Bronchial epithelial cell (primary cell): ENCODE measurements around the gene ZNF717. TPM values are rescaled to one million over a fixed set of nuclear protein-coding genes. Genes with fewer than 3 reads are reported as not detected.
A peak's percentile ranks its signal among the peaks of the same experiment; 100 is the strongest.

Experiments
- DNase-seq: peaks from one replicate; pipeline ENCODE4 v3.0.0-alpha.2; 2010; ENCODE audit warnings: low read depth
- FAIRE-seq: peaks from 2 replicates; lab custom pipeline; 2011; peaks lifted over from hg19 to GRCh38; lab: Jason Lieb, UNC
- H3K27me3 ChIP-seq: 2 replicates; pipeline ENCODE4 v1.5.1; 2011; ENCODE audit warnings: low read length; ENCODE audit not compliant: control insufficient read depth, insufficient read depth
- H3K36me3 ChIP-seq: 2 replicates; pipeline ENCODE4 v1.5.1; 2011; ENCODE audit warnings: low read length; ENCODE audit not compliant: control insufficient read depth, insufficient read depth
- H3K4me3 ChIP-seq: 2 replicates; pipeline ENCODE4 v1.5.1; 2011; ENCODE audit warnings: mild to moderate bottlenecking, low read depth, low read length, control low read depth
- total RNA-seq: library from RNA; depleted of rRNA; stranded (reverse); fragments of >200 nt; gene quantifications from 2 replicates; pipeline ENCODE4 v1.2.1, GENCODE V29; 2014
- TF ChIP-seq, protein P1 (sequence below): IDR thresholded peaks from 2 replicates; pipeline ENCODE4 v1.5.1; 2011; ENCODE audit warnings: mild to moderate bottlenecking, moderate library complexity, low read length, control low read depth, inconsistent platforms; ENCODE audit not compliant: insufficient read depth, severe bottlenecking

ZNF717 gene
- total RNA-seq, 1 donor from 2014 or later: 13.7 TPM

DNA sequence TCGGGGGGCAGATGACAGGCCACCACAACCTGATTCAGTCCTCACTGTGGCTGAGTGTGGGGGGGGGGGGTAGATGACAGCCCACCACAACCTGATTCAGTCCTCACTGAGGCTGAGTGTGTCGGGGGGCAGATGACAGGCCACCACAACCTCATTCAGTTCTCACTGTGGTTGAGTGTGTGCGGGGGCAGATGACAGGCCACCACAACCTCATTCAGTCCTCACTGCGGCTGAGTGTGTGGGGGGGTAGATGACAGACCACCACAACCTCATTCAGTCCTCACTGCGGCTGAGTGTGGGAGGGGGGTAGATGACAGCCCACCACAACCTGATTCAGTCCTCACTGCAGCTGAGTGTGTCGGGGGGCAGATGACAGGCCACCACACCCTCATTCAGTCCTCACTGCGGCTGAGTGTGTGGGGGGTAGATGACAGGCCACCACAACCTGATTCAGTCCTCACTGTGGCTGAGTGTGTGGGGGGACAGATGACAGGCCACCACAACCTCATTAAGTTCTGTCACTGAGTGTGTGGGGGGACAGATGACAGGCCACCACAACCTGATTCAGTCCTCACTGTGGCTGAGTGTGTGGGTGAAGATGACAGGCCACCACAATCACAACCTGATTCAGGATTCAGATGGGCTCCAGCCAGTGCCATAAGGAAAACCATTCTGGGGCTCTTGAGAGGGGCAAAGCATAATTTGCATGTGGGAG, 16.9 kb downstream of the ZNF717 start:
- Histone ChIP-seq H3K27me3 (no peaks in the 10 kb centered on the region), H3K4me3 (no peak overlapping the region), H3K36me3 (peaks cover 5% of the 10 kb centered on the region)
- FAIRE-seq (no peak), DNase-seq (no peak)
- TF ChIP-seq, protein P1, sequence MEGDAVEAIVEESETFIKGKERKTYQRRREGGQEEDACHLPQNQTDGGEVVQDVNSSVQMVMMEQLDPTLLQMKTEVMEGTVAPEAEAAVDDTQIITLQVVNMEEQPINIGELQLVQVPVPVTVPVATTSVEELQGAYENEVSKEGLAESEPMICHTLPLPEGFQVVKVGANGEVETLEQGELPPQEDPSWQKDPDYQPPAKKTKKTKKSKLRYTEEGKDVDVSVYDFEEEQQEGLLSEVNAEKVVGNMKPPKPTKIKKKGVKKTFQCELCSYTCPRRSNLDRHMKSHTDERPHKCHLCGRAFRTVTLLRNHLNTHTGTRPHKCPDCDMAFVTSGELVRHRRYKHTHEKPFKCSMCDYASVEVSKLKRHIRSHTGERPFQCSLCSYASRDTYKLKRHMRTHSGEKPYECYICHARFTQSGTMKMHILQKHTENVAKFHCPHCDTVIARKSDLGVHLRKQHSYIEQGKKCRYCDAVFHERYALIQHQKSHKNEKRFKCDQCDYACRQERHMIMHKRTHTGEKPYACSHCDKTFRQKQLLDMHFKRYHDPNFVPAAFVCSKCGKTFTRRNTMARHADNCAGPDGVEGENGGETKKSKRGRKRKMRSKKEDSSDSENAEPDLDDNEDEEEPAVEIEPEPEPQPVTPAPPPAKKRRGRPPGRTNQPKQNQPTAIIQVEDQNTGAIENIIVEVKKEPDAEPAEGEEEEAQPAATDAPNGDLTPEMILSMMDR: no peak

DNA sequence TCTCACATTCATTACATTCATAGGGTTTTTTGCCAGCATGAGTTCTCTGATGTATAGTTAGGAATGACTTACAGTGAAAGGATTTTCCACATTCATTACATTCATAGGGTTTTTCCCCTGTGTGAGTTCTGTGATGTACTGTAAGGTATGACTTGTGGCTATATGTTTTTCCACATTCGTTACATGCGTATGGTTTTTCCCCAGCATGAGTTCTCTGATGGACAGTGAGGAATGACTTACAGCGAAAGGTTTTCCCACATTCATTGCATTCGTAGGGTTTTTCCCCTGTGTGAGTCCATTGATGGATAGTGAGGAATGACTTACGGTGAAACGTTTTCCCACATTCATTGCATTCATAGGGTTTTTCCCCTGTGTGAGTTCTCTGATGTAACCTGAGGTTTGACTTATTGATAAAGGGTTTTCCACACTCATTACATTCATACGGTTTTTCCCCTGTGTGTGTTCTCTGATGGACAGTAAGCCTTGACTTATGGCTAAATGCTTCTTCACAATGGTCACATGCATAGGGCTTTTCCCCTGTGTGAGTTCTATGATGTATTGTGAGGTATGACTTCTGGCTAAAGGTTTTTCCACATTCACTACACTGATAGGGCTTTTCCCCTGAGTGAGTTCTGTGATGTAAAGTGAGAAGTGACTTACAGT, 47.4 kb downstream of the ZNF717 start:
- H3K27me3 ChIP-seq: no peaks in the 10 kb centered on the region

DNA sequence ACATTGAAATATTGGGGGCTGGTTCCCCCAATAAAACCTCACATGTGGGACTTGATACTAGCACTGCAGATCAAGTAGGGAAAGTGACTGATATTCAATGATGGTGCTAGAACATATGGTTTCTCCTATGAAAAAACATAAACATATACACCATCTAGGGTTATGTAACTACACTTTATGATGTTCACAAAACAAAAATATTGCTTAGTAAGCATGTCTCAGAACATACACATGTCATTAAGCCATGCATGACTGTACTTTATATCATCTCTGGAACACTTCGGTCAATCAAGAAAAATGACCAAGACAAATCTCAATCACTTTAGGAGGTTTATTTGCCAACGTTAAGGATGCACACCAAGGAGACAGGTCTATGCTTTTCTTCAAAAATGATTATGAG, 57.4 kb downstream of the ZNF717 start:
- DNase-seq: no peak
- no peak for FAIRE-seq
- TF ChIP-seq, protein P1: no peak
- no peaks in the 10 kb centered on the region for H3K36me3 ChIP-seq
- no peaks in the 10 kb centered on the region for H3K27me3 ChIP-seq
- no peak overlapping the region for H3K4me3 ChIP-seq

More for the DNA sequence above, 47.4 kb downstream of the ZNF717 start:
- DNase-seq (peak; percentile 15), FAIRE-seq (no peak)
- Histone ChIP-seq H3K36me3 (peaks cover 2% of the 10 kb centered on the region), H3K4me3 (no peak overlapping the region)
- TF ChIP-seq, protein P1: no peak

DNA sequence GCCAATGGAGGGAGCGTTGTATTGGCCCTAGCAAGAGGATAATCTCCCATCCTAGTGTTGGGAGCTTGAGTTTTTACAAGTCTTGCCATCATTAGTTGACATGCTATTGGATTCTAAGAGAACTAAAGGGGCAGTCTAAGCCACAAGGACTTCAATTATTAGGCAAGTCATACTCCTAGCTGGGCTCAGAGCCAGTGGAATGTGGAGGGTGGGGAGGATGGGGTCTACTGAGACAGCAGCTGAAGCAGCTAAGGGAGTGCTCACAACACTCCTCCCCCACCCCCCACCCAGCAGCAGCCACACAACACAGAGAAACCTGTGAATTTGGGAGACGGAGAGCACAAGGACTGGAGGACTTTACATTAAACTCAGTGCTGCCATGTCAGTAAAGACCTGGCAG, 93.3 kb downstream of the ZNF717 start:
- DNase-seq (no peak), FAIRE-seq (no peak)
- TF ChIP-seq, protein P1: no peak
- Histone ChIP-seq H3K36me3 (no peaks in the 10 kb centered on the region), H3K27me3 (no peaks in the 10 kb centered on the region), H3K4me3 (no peak overlapping the region)

DNA sequence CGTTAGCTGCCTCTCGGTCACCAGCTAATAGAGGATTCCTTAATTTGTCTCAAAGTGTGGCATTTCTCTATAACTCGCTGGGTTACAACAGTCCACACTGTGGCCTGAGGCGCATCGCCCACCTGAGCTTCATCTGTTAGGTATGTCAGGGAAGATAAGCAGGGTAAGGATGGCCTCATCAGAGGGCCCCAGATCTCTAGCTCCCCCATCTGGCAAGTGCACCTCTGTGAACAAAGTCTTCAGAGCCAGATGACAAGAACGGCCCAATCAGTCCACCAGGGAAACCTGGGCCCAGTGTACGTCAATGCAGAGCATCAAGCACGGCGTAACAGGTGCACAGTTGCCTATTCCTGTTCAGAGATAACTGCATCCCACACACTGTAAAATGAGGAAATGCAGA, 98.0 kb downstream of the ZNF717 start:
- FAIRE-seq (no peak), DNase-seq (no peak)
- Histone ChIP-seq H3K4me3 (no peak overlapping the region), H3K36me3 (no peaks in the 10 kb centered on the region), H3K27me3 (no peaks in the 10 kb centered on the region)
- TF ChIP-seq, protein P1: no peak

Other genes with a start within 250 kb of the ZNF717 start
- not detected in 2 replicates for gene FRG2C, start 121.2 kb downstream of the ZNF717 start, total RNA-seq